WTC11 (cell line): Measurements from ENCODE around the gene NLRP7. TPM values are rescaled to one million over a fixed set of nuclear protein-coding genes. Genes with fewer than 3 reads are reported as not detected.

Experiments used
- ATAC-seq: fragments of 200-7000 bp; cut with Tn5 transposase; 2 replicates; pipeline ENCODE4 v1.10.0; 2021; ENCODE audit warnings: mild to moderate bottlenecking, moderate library complexity
- CTCF ChIA-PET: fragments of 300-600 bp; sonication (Branson Sonifier 250); formaldehyde crosslinking; loops from one replicate; lab custom pipeline; 2021; ENCODE audit warnings: antibody characterized with exemption; lab: Charles Lee
- POLR2A ChIA-PET: fragments of 350-600 bp; sonication (Branson Sonifier 250); formaldehyde crosslinking; loops from one replicate; lab custom pipeline; 2021; ENCODE audit warnings: antibody characterized with exemption; lab: Charles Lee
- DNase-seq: peaks from one replicate; pipeline ENCODE4 v3.0.0; 2021; ENCODE audit warnings: low spot score
- H3K27ac Mint-ChIP-seq: 2 replicates; pipeline ENCODE4 v1.8.0; 2021; ENCODE audit warnings: mixed read lengths
- H3K27me3 Mint-ChIP-seq: 2 replicates; pipeline ENCODE4 v1.8.0; 2021; ENCODE audit warnings: low read depth, mild to moderate bottlenecking, moderate library complexity, mixed read lengths
- H3K36me3 Mint-ChIP-seq: 2 replicates; pipeline ENCODE4 v1.8.0; 2021; ENCODE audit warnings: mixed read lengths
- H3K4me1 Mint-ChIP-seq: 2 replicates; pipeline ENCODE4 v1.8.0; 2022; ENCODE audit warnings: mixed read lengths
- H3K4me3 Mint-ChIP-seq: 2 replicates; pipeline ENCODE4 v1.8.0; 2021; ENCODE audit warnings: mild to moderate bottlenecking, moderate library complexity, mixed read lengths
- H3K9me3 Mint-ChIP-seq: 2 replicates; pipeline ENCODE4 v1.8.0; 2021; ENCODE audit warnings: mixed read lengths
- ELF4 ChIP-seq: sonication (generic); formaldehyde crosslinking; IDR thresholded peaks from 2 replicates; pipeline ENCODE4 v1.8.1; 2022; ENCODE audit warnings: low read depth, mild to moderate bottlenecking, moderate library complexity, missing genetic modification reagents
- FOXP1 ChIP-seq: sonication (generic); formaldehyde crosslinking; IDR thresholded peaks from 2 replicates; pipeline ENCODE4 v1.8.0; 2022; ENCODE audit warnings: missing genetic modification reagents, mild to moderate bottlenecking, moderate library complexity, borderline replicate concordance
- NFATC4 ChIP-seq: fragments of 250-450 bp; sonication (Bioruptor Pico); IDR thresholded peaks from 2 replicates; pipeline ENCODE4 v1.9.0; 2021; ENCODE audit warnings: mild to moderate bottlenecking
- ZNF396 ChIP-seq: fragments of 250-450 bp; sonication (Bioruptor Pico); IDR thresholded peaks from 2 replicates; pipeline ENCODE4 v1.8.0; 2021; ENCODE audit warnings: mild to moderate bottlenecking, moderate library complexity, borderline replicate concordance
- total RNA-seq: library from RNA; stranded (reverse); gene quantifications from 3 replicates; pipeline ENCODE4 v1.2.3, GENCODE V29; 2021
- TF ChIP-seq, protein P1 (sequence below): sonication (generic); formaldehyde crosslinking; IDR thresholded peaks from 2 replicates; pipeline ENCODE4 v1.8.0; 2023; ENCODE audit warnings: missing genetic modification reagents, mild to moderate bottlenecking, borderline replicate concordance
- TF ChIP-seq, protein P2 (sequence below): sonication (generic); formaldehyde crosslinking; IDR thresholded peaks from 2 replicates; pipeline ENCODE4 v1.8.0; 2023; ENCODE audit warnings: missing genetic modification reagents
- TF ChIP-seq, protein P3 (sequence below): sonication (generic); formaldehyde crosslinking; IDR thresholded peaks from 2 replicates; pipeline ENCODE4 v1.8.1; 2023; ENCODE audit warnings: mild to moderate bottlenecking, missing genetic modification reagents
- TF ChIP-seq, protein P4 (sequence below): sonication (generic); formaldehyde crosslinking; IDR thresholded peaks from 2 replicates; pipeline ENCODE4 v1.8.1; 2022; ENCODE audit warnings: mild to moderate bottlenecking, moderate library complexity, missing genetic modification reagents
- TF ChIP-seq, protein P5 (sequence below): fragments of 250-450 bp; sonication (Bioruptor Pico); conservative IDR thresholded peaks from 2 replicates; pipeline ENCODE4 v1.9.0; 2021; ENCODE audit warnings: mild to moderate bottlenecking

NLRP7 gene
- total RNA-seq, 1 experiment from 2014 or later: 6.8 TPM

DNA sequence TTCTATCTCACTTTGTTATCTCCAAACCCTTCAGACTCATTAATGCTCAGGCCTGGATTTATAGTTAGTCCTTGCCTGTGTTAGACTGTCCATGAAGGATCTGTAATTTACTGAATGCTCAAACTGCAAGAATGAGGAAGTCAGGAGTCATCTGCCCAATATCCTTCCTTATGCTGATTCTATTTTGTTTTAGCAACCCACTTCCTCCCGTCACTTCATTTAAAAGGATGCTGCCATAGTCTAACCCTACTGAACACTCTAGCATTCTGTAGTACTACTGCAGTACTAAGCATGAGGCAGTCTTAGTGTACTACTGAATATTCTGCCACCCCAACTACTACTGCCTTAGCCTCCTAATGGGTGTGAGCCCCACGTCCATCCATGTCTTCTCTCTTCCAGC is 71.8 kb downstream of the NLRP7 start (continued):
- TF ChIP-seq, protein P1, sequence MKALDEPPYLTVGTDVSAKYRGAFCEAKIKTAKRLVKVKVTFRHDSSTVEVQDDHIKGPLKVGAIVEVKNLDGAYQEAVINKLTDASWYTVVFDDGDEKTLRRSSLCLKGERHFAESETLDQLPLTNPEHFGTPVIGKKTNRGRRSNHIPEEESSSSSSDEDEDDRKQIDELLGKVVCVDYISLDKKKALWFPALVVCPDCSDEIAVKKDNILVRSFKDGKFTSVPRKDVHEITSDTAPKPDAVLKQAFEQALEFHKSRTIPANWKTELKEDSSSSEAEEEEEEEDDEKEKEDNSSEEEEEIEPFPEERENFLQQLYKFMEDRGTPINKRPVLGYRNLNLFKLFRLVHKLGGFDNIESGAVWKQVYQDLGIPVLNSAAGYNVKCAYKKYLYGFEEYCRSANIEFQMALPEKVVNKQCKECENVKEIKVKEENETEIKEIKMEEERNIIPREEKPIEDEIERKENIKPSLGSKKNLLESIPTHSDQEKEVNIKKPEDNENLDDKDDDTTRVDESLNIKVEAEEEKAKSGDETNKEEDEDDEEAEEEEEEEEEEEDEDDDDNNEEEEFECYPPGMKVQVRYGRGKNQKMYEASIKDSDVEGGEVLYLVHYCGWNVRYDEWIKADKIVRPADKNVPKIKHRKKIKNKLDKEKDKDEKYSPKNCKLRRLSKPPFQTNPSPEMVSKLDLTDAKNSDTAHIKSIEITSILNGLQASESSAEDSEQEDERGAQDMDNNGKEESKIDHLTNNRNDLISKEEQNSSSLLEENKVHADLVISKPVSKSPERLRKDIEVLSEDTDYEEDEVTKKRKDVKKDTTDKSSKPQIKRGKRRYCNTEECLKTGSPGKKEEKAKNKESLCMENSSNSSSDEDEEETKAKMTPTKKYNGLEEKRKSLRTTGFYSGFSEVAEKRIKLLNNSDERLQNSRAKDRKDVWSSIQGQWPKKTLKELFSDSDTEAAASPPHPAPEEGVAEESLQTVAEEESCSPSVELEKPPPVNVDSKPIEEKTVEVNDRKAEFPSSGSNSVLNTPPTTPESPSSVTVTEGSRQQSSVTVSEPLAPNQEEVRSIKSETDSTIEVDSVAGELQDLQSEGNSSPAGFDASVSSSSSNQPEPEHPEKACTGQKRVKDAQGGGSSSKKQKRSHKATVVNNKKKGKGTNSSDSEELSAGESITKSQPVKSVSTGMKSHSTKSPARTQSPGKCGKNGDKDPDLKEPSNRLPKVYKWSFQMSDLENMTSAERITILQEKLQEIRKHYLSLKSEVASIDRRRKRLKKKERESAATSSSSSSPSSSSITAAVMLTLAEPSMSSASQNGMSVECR (CRISPR knock-in tag): no peak

DNA sequence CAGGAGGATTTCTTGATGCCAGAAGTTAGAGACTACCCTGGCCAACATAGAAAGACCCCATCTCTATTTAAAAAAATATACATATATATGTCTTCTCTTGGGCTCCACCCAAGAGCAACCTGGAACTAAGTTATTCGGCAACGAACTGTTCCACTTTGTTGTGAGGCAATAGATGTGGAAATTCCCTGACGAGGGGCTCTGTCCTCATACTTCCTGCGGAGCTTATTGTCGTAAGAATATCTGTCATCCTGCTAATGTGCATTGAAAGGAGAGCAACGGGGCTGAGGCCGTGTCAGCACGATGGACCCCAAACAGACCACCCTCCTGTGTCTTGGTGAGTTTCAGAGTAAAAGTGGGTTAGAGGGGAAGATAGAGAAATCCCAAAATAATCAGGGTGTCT is 73.3 kb downstream of the NLRP7 start, which contains the start of gene FCAR:
TSS of gene FCAR (plus strand) at position 246 of the 400 bp plus-strand sequence. CDS start at position 301, 55 bp downstream.
- ATAC-seq: no peak
- Mint-ChIP-seq H3K4me1 (peaks cover 19% of the 10 kb centered on the region), H3K9me3 (peaks cover 21% of the 10 kb centered on the region), H3K36me3 (no peaks in the 10 kb centered on the region)
- TF ChIP-seq, protein P2, sequence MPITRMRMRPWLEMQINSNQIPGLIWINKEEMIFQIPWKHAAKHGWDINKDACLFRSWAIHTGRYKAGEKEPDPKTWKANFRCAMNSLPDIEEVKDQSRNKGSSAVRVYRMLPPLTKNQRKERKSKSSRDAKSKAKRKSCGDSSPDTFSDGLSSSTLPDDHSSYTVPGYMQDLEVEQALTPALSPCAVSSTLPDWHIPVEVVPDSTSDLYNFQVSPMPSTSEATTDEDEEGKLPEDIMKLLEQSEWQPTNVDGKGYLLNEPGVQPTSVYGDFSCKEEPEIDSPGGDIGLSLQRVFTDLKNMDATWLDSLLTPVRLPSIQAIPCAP (CRISPR knock-in tag): no peak
- TF ChIP-seq, protein P3, sequence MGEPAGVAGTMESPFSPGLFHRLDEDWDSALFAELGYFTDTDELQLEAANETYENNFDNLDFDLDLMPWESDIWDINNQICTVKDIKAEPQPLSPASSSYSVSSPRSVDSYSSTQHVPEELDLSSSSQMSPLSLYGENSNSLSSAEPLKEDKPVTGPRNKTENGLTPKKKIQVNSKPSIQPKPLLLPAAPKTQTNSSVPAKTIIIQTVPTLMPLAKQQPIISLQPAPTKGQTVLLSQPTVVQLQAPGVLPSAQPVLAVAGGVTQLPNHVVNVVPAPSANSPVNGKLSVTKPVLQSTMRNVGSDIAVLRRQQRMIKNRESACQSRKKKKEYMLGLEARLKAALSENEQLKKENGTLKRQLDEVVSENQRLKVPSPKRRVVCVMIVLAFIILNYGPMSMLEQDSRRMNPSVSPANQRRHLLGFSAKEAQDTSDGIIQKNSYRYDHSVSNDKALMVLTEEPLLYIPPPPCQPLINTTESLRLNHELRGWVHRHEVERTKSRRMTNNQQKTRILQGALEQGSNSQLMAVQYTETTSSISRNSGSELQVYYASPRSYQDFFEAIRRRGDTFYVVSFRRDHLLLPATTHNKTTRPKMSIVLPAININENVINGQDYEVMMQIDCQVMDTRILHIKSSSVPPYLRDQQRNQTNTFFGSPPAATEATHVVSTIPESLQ (CRISPR knock-in tag): no peak
- no peak for TF ChIP-seq ELF4 (CRISPR knock-in tag)
- TF ChIP-seq, protein P4, sequence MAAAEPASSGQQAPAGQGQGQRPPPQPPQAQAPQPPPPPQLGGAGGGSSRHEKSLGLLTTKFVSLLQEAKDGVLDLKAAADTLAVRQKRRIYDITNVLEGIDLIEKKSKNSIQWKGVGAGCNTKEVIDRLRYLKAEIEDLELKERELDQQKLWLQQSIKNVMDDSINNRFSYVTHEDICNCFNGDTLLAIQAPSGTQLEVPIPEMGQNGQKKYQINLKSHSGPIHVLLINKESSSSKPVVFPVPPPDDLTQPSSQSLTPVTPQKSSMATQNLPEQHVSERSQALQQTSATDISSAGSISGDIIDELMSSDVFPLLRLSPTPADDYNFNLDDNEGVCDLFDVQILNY (CRISPR knock-in tag): no peak
- no peak for TF ChIP-seq ZNF396
- TF ChIP-seq FOXP1 (CRISPR knock-in tag): no peak
- TF ChIP-seq NFATC4 (CRISPR knock-in tag): no peak
- TF ChIP-seq, protein P5, sequence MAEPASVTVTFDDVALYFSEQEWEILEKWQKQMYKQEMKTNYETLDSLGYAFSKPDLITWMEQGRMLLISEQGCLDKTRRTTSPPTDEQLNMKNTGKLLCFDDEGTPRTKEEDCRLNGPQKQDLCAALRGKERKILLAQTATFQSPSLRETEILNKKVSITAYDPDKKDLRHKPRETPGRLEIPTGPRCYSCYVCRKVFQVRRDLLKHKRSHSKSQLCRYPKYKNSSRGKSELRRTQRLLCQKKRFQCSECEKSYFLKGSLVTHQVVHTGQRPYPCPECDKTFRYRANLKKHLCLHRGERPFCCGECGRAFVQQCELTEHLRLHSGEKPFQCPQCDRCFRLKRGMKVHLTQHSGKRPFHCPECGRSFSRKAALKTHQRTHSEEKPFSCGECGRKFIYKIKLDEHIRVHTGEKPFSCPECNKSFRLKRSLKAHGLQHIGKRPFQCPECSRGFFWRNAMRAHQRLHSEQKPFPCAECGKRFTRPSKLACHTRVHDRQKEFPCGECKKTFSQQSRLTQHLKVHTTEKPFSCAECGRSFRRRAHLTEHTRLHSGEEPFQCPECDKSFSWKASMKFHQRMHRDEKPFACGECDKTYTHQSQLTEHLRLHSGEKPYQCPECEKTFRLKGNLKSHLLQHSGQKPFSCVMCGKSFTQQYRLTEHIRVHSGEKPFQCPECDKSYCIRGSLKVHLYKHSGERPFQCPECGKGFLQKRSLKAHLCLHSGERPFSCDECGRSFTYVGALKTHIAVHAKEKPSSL (CRISPR knock-in tag): no peak
- TF ChIP-seq, all 79 proteins: peak for 0
- POLR2A ChIA-PET: no interaction called here
- CTCF ChIA-PET: no interaction called here
- peaks cover 18% of the 10 kb centered on the region for H3K27me3 Mint-ChIP-seq
- DNase-seq: no peak
- no peak within 1 kb of the TSS for H3K27ac Mint-ChIP-seq
- no peak within 1 kb of the TSS for H3K4me3 Mint-ChIP-seq

Other genes starting within 250 kb of the NLRP7 start
- not detected in 3 replicates for gene KIR3DL3, start 223.1 kb downstream of the NLRP7 start, total RNA-seq
- gene KIR2DL3, start 209.0 kb downstream of the NLRP7 start, total RNA-seq: not detected in 3 replicates
- not detected in 3 replicates for gene KIR2DL1, start 177.7 kb downstream of the NLRP7 start, total RNA-seq
- gene KIR2DL4, start 143.9 kb downstream of the NLRP7 start, total RNA-seq: not detected in 3 replicates
- not detected in 3 replicates for gene KIR3DL1, start 131.1 kb downstream of the NLRP7 start, total RNA-seq
- gene KIR2DS4, start 114.9 kb downstream of the NLRP7 start, total RNA-seq: not detected in 3 replicates
- gene KIR3DL2, start 97.1 kb downstream of the NLRP7 start, total RNA-seq: not detected in 3 replicates
- 0.22 to 0.39 TPM in 2 of 3 replicates, not detected in the other for gene FCAR, start 73.3 kb downstream of the NLRP7 start, total RNA-seq
- gene NCR1, start 41.4 kb downstream of the NLRP7 start, total RNA-seq: 4.3 to 7.9 TPM (median 7.2 TPM) in 3 replicates
- gene NLRP2, start 18.8 kb upstream of the NLRP7 start, total RNA-seq: 3.0 to 3.7 TPM (median 3.4 TPM) in 3 replicates
- 0.41 to 1.1 TPM (median 0.61 TPM) in 3 replicates for gene GP6, start 90.7 kb upstream of the NLRP7 start, total RNA-seq
- gene RDH13, start 115.6 kb upstream of the NLRP7 start, total RNA-seq: 35.3 to 39.5 TPM (median 38.4 TPM) in 3 replicates
- 38.9 to 43.8 TPM (median 42.8 TPM) in 3 replicates for gene EPS8L1, start 128.3 kb upstream of the NLRP7 start, total RNA-seq
- 88.4 to 99.3 TPM (median 92.3 TPM) in 3 replicates for gene PPP1R12C, start 170.1 kb upstream of the NLRP7 start, total RNA-seq
- 50.6 to 127 TPM (median 108 TPM) in 3 replicates for gene TNNT1, start 201.7 kb upstream of the NLRP7 start, total RNA-seq
- 15.0 to 36.7 TPM (median 34.0 TPM) in 3 replicates for gene TNNI3, start 210.2 kb upstream of the NLRP7 start, total RNA-seq
- gene DNAAF3, start 219.1 kb upstream of the NLRP7 start, total RNA-seq: 4.0 to 5.9 TPM (median 5.6 TPM) in 3 replicates
- 0.77 to 2.5 TPM (median 1.1 TPM) in 3 replicates for gene SYT5, start 232.8 kb upstream of the NLRP7 start, total RNA-seq